Liver (tissue), 3 donors: ENCODE data around the gene SLC5A9.

Experiments
- CTCF ChIP-seq: fragments of 150-350 bp; IDR thresholded peaks from 2 replicates; pipeline ENCODE4 v1.5.1; 2017; ENCODE audit warnings: improper control_type of control experiment, low read depth, low read length; ENCODE audit not compliant: missing input control
- GABPA ChIP-seq, 2 donors: IDR thresholded peaks in 1 of 2; conservative IDR thresholded peaks in 1 of 2; 2 replicates each; pipeline ENCODE4 v1.6.1; 2016; ENCODE audit warnings: antibody characterized with exemption in 2 of 2, mild to moderate bottlenecking in 1 of 2, moderate library complexity in 1 of 2
- HNF4A ChIP-seq, 2 donors: conservative IDR thresholded peaks; 2 replicates each; pipeline ENCODE4 v1.6.1; 2016; ENCODE audit warnings: antibody characterized with exemption in 2 of 2, mild to moderate bottlenecking in 2 of 2
- JUND ChIP-seq, 2 donors: IDR thresholded peaks; 2 replicates each; pipeline ENCODE4 v1.6.1; 2016; ENCODE audit warnings: antibody characterized with exemption in 2 of 2
- MAX ChIP-seq: IDR thresholded peaks from 2 replicates; pipeline ENCODE4 v1.6.1; 2016; ENCODE audit warnings: antibody characterized with exemption
- RAD21 ChIP-seq, 2 donors: IDR thresholded peaks; 2 replicates each; pipeline ENCODE4 v1.6.1; 2016; ENCODE audit warnings: antibody characterized with exemption in 2 of 2, mild to moderate bottlenecking in 2 of 2
- REST ChIP-seq: IDR thresholded peaks from 2 replicates; pipeline ENCODE4 v1.6.1; 2016; ENCODE audit warnings: antibody characterized with exemption, mild to moderate bottlenecking
- SP1 ChIP-seq: IDR thresholded peaks from 2 replicates; pipeline ENCODE4 v1.6.1; 2018; ENCODE audit warnings: antibody characterized with exemption, mild to moderate bottlenecking
- TAF1 ChIP-seq: conservative IDR thresholded peaks from 2 replicates; pipeline ENCODE4 v1.6.1; 2016; ENCODE audit warnings: antibody characterized with exemption, mild to moderate bottlenecking
- YY1 ChIP-seq: IDR thresholded peaks from 2 replicates; pipeline ENCODE4 v1.6.1; 2016; ENCODE audit warnings: antibody characterized with exemption, mild to moderate bottlenecking
- donor health status: healthy.
- donor health status: healthy.

DNA sequence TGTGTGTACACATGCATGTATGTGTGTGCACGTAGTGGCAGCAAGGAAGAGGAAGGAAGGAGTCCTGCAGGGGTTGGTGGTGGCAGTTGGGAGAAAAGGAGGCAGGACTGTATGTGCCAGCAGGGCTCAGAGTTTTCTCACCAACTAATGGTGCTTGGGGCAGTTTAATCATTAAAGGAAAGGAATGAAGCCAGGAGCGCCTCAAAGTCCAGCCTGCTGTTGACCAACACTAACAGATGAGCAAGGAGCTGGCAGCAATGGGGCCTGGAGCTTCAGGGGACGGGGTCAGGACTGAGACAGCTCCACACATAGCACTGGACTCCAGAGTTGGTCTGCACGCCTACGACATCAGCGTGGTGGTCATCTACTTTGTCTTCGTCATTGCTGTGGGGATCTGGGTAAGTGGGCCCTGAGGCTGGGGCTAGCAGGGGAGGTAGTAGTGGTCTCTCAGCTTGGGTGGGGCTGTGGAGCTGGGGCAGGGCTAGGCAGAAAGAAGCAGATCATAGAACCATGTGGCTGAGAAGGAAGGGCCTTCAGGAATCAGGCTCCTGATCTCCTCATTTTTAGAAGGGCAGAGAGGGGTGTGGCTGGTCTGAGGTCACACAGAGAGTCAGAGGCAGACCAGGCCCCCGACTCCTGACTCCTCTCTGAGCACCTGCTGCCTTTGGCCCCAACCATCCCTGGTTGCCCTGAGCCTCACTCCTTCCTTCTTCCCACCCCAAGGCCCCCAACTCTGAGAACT, at the start of gene SLC5A9:
- TF ChIP-seq MAX (no peak), CTCF (no peak), JUND (IDR thresholded peaks at IDR 0.05) (peak in 1 of 2 donors; percentile 32), SP1 (peak; percentile 92), YY1 (no peak), GABPA (IDR thresholded peaks at IDR 0.05 in 1 of 2, conservative IDR thresholded peaks at IDR 0.05 in 1 of 2) (no peak), REST (peak; percentile 43), RAD21 (IDR thresholded peaks at IDR 0.05) (peak in 1 of 2 donors; percentile 47), HNF4A (conservative IDR thresholded peaks at IDR 0.05) (peak; percentile 88 to 94), TAF1 (no peak)
